ENCODE measurements around the gene GATAD2A.

The GATAD2A gene

GRCh38 chr19:19399733-19400433, 5.6 kb upstream of the GATAD2A start:
- Histone ChIP-seq H3K27ac (ENCODE audit: low read length) (no peak overlapping the region), H3K27me3 (ENCODE audit: insufficient read depth, low read length, poor library complexity) (no peaks in the 10 kb centered on the region), H3K9me3 (ENCODE audit: insufficient read depth, low read length, severe bottlenecking) (no peaks in the 10 kb centered on the region), H2AFZ (ENCODE audit: low read depth, low read length) (no peak overlapping the region), H3K9ac (ENCODE audit: low read depth, low read length) (no peak overlapping the region), H3K4me3 (ENCODE audit: low read depth in 1 of 2, low read length in 2 of 2) (no peak overlapping the region), H3K4me2 (ENCODE audit: insufficient read depth, low read length) (no peak overlapping the region), H3K4me1 (ENCODE audit: insufficient read depth, low read length) (peaks cover 11% of the 10 kb centered on the region), H3K79me2 (ENCODE audit: insufficient read depth, low read length) (peaks cover 85% of the 10 kb centered on the region), H3K36me3 (ENCODE audit: insufficient read depth, low read length) (no peaks in the 10 kb centered on the region), H4K20me1 (ENCODE audit: insufficient read depth, low read length) (peaks cover 27% of the 10 kb centered on the region)
- no peak; the same call in 2 of the 3 replicates for ATAC-seq (ENCODE audit: insufficient read depth, low read depth)
- DNase-seq: no peak
- TF ChIP-seq EZH2 (IDR thresholded peaks at IDR 0.05; ENCODE audit: borderline replicate concordance, low read depth, low read length, severe bottlenecking) (no peak), CTCF (IDR thresholded peaks at IDR 0.05; ENCODE audit: borderline replicate concordance, extremely low read depth, low read length, poor library complexity, severe bottlenecking) (no peak)

GRCh38 chr19:19402656-19403372, 2.7 kb upstream of the GATAD2A start:
- H3K27me3 ChIP-seq (ENCODE audit: insufficient read depth, low read length, poor library complexity): no peaks in the 10 kb centered on the region
- no peak overlapping the region for H3K4me2 ChIP-seq (ENCODE audit: insufficient read depth, low read length)
- DNase-seq (no peak), ATAC-seq (ENCODE audit: insufficient read depth, low read depth) (no peak)
- no peak overlapping the region for H2AFZ ChIP-seq (ENCODE audit: low read depth, low read length)
- H3K27ac ChIP-seq (ENCODE audit: low read length): no peak overlapping the region
- H3K36me3 ChIP-seq (ENCODE audit: insufficient read depth, low read length): no peaks in the 10 kb centered on the region; the same call in 1 of the 2 replicates
- H3K79me2 ChIP-seq (ENCODE audit: insufficient read depth, low read length): peaks cover 81% of the 10 kb centered on the region
- H4K20me1 ChIP-seq (ENCODE audit: insufficient read depth, low read length): peaks cover 28% of the 10 kb centered on the region
- H3K4me1 ChIP-seq (ENCODE audit: insufficient read depth, low read length): peaks cover 27% of the 10 kb centered on the region
- H3K9ac ChIP-seq (ENCODE audit: low read depth, low read length): no peak overlapping the region
- no peak overlapping the region for H3K4me3 ChIP-seq (ENCODE audit: low read depth in 1 of 2, low read length in 2 of 2)
- H3K9me3 ChIP-seq (ENCODE audit: insufficient read depth, low read length, severe bottlenecking): no peaks in the 10 kb centered on the region
- TF ChIP-seq CTCF (IDR thresholded peaks at IDR 0.05; ENCODE audit: borderline replicate concordance, extremely low read depth, low read length, poor library complexity, severe bottlenecking) (no peak), EZH2 (IDR thresholded peaks at IDR 0.05; ENCODE audit: borderline replicate concordance, low read depth, low read length, severe bottlenecking) (no peak)

- Histone ChIP-seq H3K9me3 (ENCODE audit: insufficient read depth, low read length, severe bottlenecking) (no peaks in the 10 kb centered on the region), H3K36me3 (ENCODE audit: insufficient read depth, low read length) (no peaks in the 10 kb centered on the region; the same call in 1 of the 2 replicates), H3K4me2 (ENCODE audit: insufficient read depth, low read length) (no peak overlapping the region), H3K27me3 (ENCODE audit: insufficient read depth, low read length, poor library complexity) (no peaks in the 10 kb centered on the region), H3K27ac (ENCODE audit: low read length) (no peak overlapping the region), H3K4me1 (ENCODE audit: insufficient read depth, low read length) (peaks cover 32% of the 10 kb centered on the region), H4K20me1 (ENCODE audit: insufficient read depth, low read length) (peaks cover 35% of the 10 kb centered on the region), H2AFZ (ENCODE audit: low read depth, low read length) (no peak overlapping the region), H3K4me3 (ENCODE audit: low read depth in 1 of 2, low read length in 2 of 2) (no peak overlapping the region), H3K79me2 (ENCODE audit: insufficient read depth, low read length) (peaks cover 81% of the 10 kb centered on the region), H3K9ac (ENCODE audit: low read depth, low read length) (no peak overlapping the region)
- no peak for ATAC-seq (ENCODE audit: insufficient read depth, low read depth)
- TF ChIP-seq CTCF (IDR thresholded peaks at IDR 0.05; ENCODE audit: borderline replicate concordance, extremely low read depth, low read length, poor library complexity, severe bottlenecking): no peak
- DNase-seq: no peak
These were observed 2.0 kb upstream of the GATAD2A start for GRCh38 chr19:19403373-19403901.

Measured in DND-41 (cell line).